GM20431 (cell line): ENCODE measurements around the gene MACROH2A1.

ENCODE experiments used
- in situ Hi-C: fragments of 300-500 bp; cut with MseI, MboI; formaldehyde crosslinking; loops from one replicate; pipeline ENCODE4 v1.15.0; 2020; ENCODE audit warnings: low sequenced_read_pairs; ENCODE audit not compliant: unreplicated experiment

MACROH2A1 gene

GRCh38 chr5:135360278-135361274, 38.5 kb downstream of the MACROH2A1 start:
- in situ Hi-C loops = no loop called here

DNA sequence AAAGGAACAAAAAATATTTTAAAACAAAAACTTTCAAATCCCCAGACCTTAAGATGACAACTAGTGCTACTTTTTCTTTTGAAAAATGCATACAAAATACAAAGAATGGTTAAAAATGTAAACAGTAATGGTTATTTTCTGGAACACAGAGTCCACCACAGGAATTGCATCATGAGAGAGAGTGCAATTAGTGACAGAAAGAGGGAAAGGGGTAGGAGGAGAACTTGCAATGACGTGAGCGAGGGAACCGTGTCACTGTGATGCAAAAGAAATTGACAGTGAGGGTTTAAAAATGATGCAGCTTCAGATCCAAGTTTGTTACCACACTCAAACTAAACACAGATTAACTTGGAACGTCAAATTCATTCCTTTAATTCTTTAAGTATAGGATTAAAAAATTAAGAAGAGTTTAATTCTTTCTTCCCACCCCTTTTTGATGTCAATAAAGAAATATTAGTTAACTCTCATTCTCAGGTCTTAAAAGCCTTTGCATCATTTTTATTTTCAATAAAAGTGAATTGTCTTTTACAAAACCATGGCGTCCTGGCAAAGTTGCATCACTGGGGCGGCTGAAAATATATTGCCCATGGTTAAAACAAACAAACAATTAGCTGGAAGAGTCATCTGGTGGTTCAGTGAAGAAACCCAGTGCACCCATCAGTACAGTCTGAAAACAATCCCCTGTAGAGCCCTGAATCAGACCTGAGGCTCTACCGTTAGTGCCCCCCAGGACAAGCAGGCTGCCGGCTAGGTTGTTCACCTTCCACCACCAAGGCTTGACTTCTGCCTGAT, 39.5 kb downstream of the MACROH2A1 start:
- in situ Hi-C loops = no loop called here

- in situ Hi-C loops = no loop called here
These were observed 41.3 kb downstream of the MACROH2A1 start for GRCh38 chr5:135357685-135358084.

- in situ Hi-C loops = no loop called here
These were observed 42.3 kb downstream of the MACROH2A1 start for GRCh38 chr5:135356522-135357318.

GRCh38 chr5:135355169-135355568, 43.9 kb downstream of the MACROH2A1 start:
- in situ Hi-C loops = no loop called here

DNA sequence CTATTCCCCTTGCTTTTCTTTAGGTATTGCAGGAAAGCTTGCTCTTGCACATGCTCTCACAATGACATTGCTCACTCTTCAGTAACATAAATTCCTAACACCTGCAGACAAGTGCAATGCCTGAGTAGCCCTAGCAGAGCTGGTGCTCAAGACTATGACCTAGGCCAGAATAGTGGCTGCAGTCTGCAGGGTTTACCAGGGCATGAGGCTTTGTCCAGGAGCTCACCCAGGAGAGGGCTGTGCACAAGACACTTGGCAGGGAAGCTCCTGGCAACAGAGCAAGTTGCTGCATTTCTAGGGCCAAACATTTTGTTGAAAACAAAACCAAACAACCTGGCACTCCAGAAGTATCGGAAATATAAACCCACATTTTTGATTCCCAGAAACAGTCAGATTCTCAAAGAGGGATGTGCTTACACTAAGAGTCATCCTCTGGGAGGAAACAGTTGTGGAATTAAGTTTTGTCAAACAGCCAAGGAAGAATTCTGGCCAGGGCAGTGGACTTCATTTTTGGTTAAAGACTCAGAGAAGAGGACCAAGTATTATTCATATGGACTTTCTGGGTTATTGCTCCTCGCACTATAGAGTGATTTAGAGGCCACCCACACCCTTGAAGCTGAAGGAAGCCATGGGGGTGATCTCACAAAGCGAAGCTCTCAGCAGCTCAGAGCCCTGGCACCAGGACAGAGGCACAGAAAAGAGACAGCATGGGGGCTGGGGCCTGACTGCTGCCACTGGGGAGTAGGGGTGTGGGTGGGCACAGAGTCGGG, 44.9 kb downstream of the MACROH2A1 start:
- in situ Hi-C loops = no loop called here

- in situ Hi-C loops = no loop called here
These were observed 48.5 kb downstream of the MACROH2A1 start for GRCh38 chr5:135350536-135350935.

GRCh38 chr5:135349886-135350285, 49.1 kb downstream of the MACROH2A1 start:
- in situ Hi-C loops = no loop called here

DNA sequence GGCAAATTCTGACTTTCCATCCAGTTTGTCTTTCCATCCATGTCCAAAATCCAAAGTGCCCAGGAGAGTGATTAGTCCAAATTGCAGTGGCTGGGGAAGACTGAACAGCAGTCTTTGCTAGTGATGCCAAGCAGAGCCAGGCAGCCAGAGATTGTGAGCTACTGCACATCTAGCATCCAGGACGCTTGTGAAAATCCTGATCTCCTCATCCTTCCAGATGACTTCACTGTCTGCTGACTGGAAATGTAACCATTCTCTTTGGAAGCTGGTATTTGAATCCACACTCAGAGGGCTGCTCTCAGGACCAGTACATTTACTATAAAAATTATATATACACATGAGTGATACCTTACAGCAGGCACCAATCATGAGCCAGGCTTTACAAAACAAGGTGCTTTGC, 49.6 kb downstream of the MACROH2A1 start:
- in situ Hi-C loops = no loop called here

GRCh38 chr5:135348918-135349317, 50.1 kb downstream of the MACROH2A1 start:
- in situ Hi-C loops = no loop called here

- in situ Hi-C loops = no loop called here
These were observed 51.6 kb downstream of the MACROH2A1 start for GRCh38 chr5:135347392-135347791.

- in situ Hi-C loops = no loop called here
These were observed 52.9 kb downstream of the MACROH2A1 start for GRCh38 chr5:135345956-135346731.

DNA sequence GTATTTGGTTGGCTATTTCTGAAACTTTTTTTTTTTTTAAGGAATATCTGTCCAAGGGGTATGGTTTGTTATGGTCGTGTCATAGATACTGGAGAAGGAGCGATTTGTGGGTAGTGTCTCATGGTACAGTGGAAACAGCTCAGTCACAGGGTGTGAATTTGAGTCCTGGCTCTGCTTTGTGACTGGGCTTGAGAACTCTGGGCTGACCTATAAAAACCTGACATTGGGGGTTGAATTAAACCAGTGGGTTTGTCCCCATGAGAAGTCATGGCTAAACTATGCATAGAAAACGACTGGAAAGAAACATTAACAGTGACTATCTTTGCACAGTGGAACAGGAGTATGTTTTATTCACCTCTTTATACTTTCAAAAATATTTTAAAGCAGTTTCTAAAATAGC, 54.7 kb downstream of the MACROH2A1 start:
- in situ Hi-C loops = no loop called here

DNA sequence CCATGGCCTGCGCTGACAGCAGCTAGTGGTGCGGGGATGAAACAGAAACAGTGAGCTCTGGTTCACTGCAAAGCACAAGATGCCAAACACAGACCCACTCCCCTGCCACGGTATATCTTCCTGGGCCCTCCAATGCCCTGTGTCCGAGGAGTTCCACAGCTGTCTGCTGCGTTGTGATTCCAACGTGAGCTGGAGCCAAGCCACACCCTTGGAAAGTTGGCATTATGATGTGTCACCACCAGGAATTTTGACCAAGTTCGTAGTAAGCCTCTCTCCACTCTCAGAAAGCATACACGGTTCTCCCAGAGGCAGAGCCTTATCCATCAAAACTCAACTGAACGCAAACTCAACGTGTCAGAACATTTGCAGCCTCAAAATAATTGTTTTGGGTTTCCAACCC, 55.6 kb downstream of the MACROH2A1 start:
- in situ Hi-C loops = no loop called here

DNA sequence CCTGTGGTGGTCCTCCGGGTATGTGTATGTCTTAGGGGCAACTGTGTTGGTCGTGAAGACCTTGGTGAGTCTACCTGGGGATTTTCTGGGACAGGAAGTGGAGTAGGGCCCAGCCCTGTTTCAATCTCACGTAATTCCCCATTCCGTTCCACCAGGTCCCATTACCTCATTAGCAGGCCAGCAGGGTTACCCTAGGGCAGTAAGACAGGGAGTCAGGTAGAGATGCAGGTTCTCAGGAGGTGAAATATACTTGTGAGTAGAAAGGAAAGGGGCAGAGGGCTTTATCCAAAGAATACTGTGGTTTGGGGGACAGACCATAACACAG, 56.5 kb downstream of the MACROH2A1 start:
- in situ Hi-C loops = no loop called here

DNA sequence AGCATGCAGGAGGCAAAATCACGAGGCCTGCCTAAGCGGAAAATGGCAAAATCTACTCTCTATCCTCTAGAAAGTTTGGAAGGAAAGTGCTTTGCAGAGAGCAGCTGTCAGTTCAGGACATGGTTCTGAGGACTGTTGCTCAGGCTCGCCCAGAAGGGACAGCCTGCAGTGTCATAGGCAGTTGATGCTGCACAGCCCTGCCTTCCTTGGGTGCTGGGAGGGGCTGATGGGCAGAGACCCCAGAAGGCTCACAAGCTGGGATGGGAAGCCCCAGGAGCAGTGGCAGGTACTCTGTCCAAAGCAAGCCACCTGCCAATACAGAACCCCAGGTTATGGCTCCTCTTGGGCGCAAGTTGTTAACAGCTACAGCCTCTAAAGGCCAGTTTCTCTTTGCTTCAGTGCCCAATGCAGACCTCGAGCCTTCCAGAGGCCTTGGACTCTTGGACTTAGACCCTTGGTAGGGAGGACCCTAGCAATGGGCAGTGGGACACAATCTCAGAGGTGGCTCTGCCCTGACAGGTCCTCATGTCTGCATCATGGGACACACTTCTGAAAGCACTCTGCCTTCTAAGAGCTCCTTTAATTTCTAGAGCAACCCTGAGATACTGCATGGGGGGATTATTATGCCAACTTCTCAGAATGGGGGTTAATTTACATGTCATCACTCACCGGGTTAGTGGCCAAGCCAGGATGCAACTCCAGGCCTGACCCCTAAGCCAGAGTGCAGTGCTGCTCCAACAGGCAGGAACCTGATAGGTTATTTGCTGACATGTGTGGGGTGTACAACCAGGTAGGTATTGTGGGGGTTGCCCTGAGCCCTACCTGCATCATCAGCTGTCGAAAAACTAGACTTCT, 57.1 kb downstream of the MACROH2A1 start:
- in situ Hi-C loops = no loop called here

- in situ Hi-C loops = no loop called here
These were observed 57.9 kb downstream of the MACROH2A1 start for GRCh38 chr5:135341016-135341666.

DNA sequence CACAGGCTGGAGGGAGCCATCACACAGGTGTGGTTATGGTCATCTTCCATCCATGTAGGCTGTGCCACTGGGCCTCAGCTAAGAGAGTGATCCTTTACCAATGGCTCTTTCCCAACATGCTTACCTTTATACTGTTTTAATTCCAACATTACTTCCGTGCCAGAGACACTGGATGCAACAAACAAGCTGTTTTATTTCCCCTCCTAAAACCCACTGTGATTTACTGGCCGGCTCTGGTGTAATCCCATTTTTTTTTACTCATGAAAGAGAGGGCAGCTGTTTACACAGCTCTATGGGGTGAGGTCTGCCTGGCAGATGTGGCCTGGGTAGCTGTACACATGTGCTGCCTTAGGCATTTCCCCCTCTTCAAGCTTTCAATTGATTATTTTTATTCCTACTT, 58.5 kb downstream of the MACROH2A1 start:
- in situ Hi-C loops = no loop called here
